Stomach (tissue), 4 donors: Measurements from ENCODE around the gene ARHGEF25.

ENCODE experiments used
- POLR2A ChIP-seq, 4 donors: fragments of 450-650 bp; IDR thresholded peaks; one replicate each; pipeline ENCODE4 v1.6.1; 2016; ENCODE audit warnings: antibody characterized with exemption in 4 of 4, control low read depth in 2 of 4, mild to moderate bottlenecking in 1 of 4, moderate library complexity in 1 of 4
- TF ChIP-seq, protein P1 (sequence below), 7 experiments: fragments of 450-650 bp in 4 of 7; fragments of 200-600 bp in 3 of 7; sonication (generic) in 3 of 7; IDR thresholded peaks; one replicate each; pipeline ENCODE4 v1.5.1; 2016 to 2019; ENCODE audit warnings: antibody characterized with exemption in 7 of 7, control low read depth in 2 of 7, mild to moderate bottlenecking in 1 of 7

DNA sequence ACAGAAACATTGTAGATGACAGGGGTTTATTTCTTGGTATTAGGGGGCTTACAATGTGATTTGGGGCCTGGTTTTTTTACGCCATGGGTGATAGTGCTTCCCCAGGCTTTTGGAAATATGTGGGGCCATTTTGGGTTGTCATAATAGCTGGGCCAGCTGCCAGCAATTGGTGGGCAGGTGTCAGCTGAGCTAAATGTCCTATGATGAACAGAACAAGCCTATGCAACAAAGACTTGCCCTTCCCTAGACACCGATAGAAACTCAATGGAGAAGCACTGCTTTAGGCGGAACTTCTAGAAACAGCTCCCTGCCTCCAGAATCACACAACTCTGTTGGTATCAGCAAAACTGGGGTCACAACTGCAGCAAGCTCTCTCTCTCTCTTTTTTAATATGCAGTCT lies 26.9 kb downstream of the ARHGEF25 start:
- no peak for TF ChIP-seq POLR2A (IDR thresholded peaks at IDR 0.05)
- TF ChIP-seq, protein P1, sequence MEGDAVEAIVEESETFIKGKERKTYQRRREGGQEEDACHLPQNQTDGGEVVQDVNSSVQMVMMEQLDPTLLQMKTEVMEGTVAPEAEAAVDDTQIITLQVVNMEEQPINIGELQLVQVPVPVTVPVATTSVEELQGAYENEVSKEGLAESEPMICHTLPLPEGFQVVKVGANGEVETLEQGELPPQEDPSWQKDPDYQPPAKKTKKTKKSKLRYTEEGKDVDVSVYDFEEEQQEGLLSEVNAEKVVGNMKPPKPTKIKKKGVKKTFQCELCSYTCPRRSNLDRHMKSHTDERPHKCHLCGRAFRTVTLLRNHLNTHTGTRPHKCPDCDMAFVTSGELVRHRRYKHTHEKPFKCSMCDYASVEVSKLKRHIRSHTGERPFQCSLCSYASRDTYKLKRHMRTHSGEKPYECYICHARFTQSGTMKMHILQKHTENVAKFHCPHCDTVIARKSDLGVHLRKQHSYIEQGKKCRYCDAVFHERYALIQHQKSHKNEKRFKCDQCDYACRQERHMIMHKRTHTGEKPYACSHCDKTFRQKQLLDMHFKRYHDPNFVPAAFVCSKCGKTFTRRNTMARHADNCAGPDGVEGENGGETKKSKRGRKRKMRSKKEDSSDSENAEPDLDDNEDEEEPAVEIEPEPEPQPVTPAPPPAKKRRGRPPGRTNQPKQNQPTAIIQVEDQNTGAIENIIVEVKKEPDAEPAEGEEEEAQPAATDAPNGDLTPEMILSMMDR (IDR thresholded peaks at IDR 0.05): no peak
